K562 (cell line): ENCODE results near the gene SDK1. TPM values are rescaled to one million over a fixed set of nuclear protein-coding genes. Genes with fewer than 3 reads are reported as not detected.

Source experiments
- ATAC-seq: fragments of 200-7000 bp; cut with Tn5 transposase; 3 replicates; pipeline ENCODE4 v1.9.1; 2020; ENCODE audit warnings: moderate library complexity
- BruUV-seq: library from RNA; stranded (reverse); fragments of 400-500 nt; replicated peaks from 2 replicates; lab custom pipeline; 2021; lab: Mats Ljungman, UMichigan
- CTCF ChIA-PET: fragments of 300-600 bp; formaldehyde crosslinking; extraction: SDS; loops from one replicate; lab custom pipeline; 2021; ENCODE audit warnings: low intra/inter-chr PET ratio; lab: Yijun Ruan, JAX
- POLR2A ChIA-PET: fragments of 300-600, 350-650 bp; sonication (Branson Sonifier 250); formaldehyde crosslinking; extraction: SDS; loops from one replicate; lab custom pipeline; 2021; ENCODE audit warnings: antibody characterized with exemption, inconsistent platforms; lab: Yijun Ruan, JAX
- DNase-seq, 4 experiments: peaks; one replicate each; pipeline versions ENCODE4 v3.0.0 to v3.0.0-alpha.2; 2011 to 2018; ENCODE audit warnings: low spot score in 3 of 4, mixed read lengths in 3 of 4; ENCODE audit errors: extremely low read depth in 1 of 4
- FAIRE-seq: peaks from 2 replicates; lab custom pipeline; 2011; peaks lifted over from hg19 to GRCh38; lab: Jason Lieb, UNC
- H2AFZ ChIP-seq: 2 replicates; pipeline ENCODE4 v1.6.0; 2011; ENCODE audit warnings: low read depth, low read length, control low read depth, inconsistent platforms
- H3K27ac ChIP-seq: fragments of 200-600 bp; 3 replicates; pipeline ENCODE4 v1.8.0; 2011; ENCODE audit warnings: low read depth, mild to moderate bottlenecking, control low read depth, inconsistent platforms, low read length, moderate library complexity, mixed read lengths; ENCODE audit errors: extremely low read depth
- H3K27me3 ChIP-seq, 2 experiments: fragments of 300-600 bp in 1 of 2; 2 replicates in 1 of 2; 3 replicates in 1 of 2; pipeline versions ENCODE4 v1.6.0 to v1.8.0; 2011; ENCODE audit warnings: inconsistent platforms in 2 of 2, low read length in 2 of 2, mild to moderate bottlenecking in 1 of 2, mixed read lengths in 1 of 2, moderate library complexity in 1 of 2; ENCODE audit not compliant: control insufficient read depth in 2 of 2, insufficient read depth in 2 of 2
- H3K36me3 ChIP-seq: fragments of 300-600 bp; 3 replicates; pipeline ENCODE4 v1.8.0; 2011; ENCODE audit warnings: mild to moderate bottlenecking, low read length, inconsistent platforms; ENCODE audit not compliant: control insufficient read depth, insufficient read depth
- H3K4me1 ChIP-seq, 2 experiments: fragments of 200-600 bp in 1 of 2; replicated peaks in 1 of 2; 2 replicates in 1 of 2; 3 replicates in 1 of 2; pipeline versions ENCODE4 v1.5.1 to v1.8.0; 2011; ENCODE audit warnings: inconsistent platforms in 2 of 2, low read length in 2 of 2, mild to moderate bottlenecking in 1 of 2, mixed read lengths in 1 of 2, moderate library complexity in 1 of 2; ENCODE audit not compliant: control insufficient read depth in 2 of 2, insufficient read depth in 2 of 2
- H3K4me2 ChIP-seq: 2 replicates; pipeline ENCODE4 v1.6.1; 2011; ENCODE audit warnings: low read length, control low read depth, inconsistent platforms, mixed read lengths; ENCODE audit not compliant: insufficient read depth
- H3K4me3 ChIP-seq: fragments of 200-600 bp; sonication (generic), shearing (Covaris generic); 2 replicates; pipeline ENCODE4 v1.5.1; 2016; ENCODE audit warnings: control low read depth, inconsistent platforms
- H3K79me2 ChIP-seq: fragments of 200-600 bp; 3 replicates; pipeline ENCODE4 v1.8.0; 2011; ENCODE audit warnings: low read length, inconsistent platforms; ENCODE audit not compliant: control insufficient read depth, insufficient read depth
- H3K9ac ChIP-seq, 2 experiments: 2 replicates each; pipeline versions ENCODE4 v1.6.0 to v1.6.1; 2011; ENCODE audit warnings: low read depth in 2 of 2, low read length in 2 of 2, control low read depth in 1 of 2, inconsistent platforms in 1 of 2, mild to moderate bottlenecking in 1 of 2, mixed read lengths in 1 of 2; ENCODE audit not compliant: insufficient read depth in 1 of 2
- H3K9me1 ChIP-seq: one replicate; pipeline ENCODE4 v1.6.0; 2011; ENCODE audit warnings: inconsistent platforms, mild to moderate bottlenecking, low read length, moderate library complexity; ENCODE audit not compliant: control insufficient read depth, insufficient read depth
- H3K9me3 ChIP-seq: replicated peaks from 2 replicates; pipeline ENCODE4 v1.5.1; 2011; ENCODE audit warnings: low read depth, low read length, inconsistent platforms; ENCODE audit not compliant: control insufficient read depth, insufficient read depth
- H4K20me1 ChIP-seq: replicated peaks from 2 replicates; pipeline ENCODE4 v1.6.1; 2011; ENCODE audit warnings: low read length, inconsistent platforms, mixed read lengths; ENCODE audit not compliant: control insufficient read depth, insufficient read depth
- CHD1 ChIP-seq: fragments of 200-600 bp; sonication (generic); IDR thresholded peaks from one replicate; pipeline ENCODE4 v1.6.1; 2012; ENCODE audit warnings: mild to moderate bottlenecking, moderate library complexity, low read length, inconsistent platforms
- EP400 ChIP-seq: fragments of 450-650 bp; IDR thresholded peaks from 2 replicates; pipeline ENCODE4 v1.6.1; 2017; ENCODE audit warnings: antibody characterized with exemption, mild to moderate bottlenecking, moderate library complexity
- FOXA3 ChIP-seq, 2 experiments: fragments of 450-650 bp in 1 of 2; sonication (generic) in 1 of 2; formaldehyde crosslinking; IDR thresholded peaks in 1 of 2; conservative IDR thresholded peaks in 1 of 2; 2 replicates each; pipeline versions ENCODE4 v1.4.0 to v1.8.0; 2020 to 2022; ENCODE audit warnings: mild to moderate bottlenecking in 2 of 2, missing genetic modification reagents in 1 of 2
- GABPB1 ChIP-seq: sonication (generic); formaldehyde crosslinking; IDR thresholded peaks from 2 replicates; pipeline ENCODE4 v1.8.0; 2022; ENCODE audit warnings: mild to moderate bottlenecking, missing genetic modification reagents
- HMGXB4 ChIP-seq: sonication (generic); formaldehyde crosslinking; IDR thresholded peaks from 2 replicates; pipeline ENCODE4 v1.8.1; 2023; ENCODE audit warnings: mild to moderate bottlenecking, missing genetic modification reagents
- SRSF3 ChIP-seq: fragments of 200-400 bp; formaldehyde crosslinking; IDR thresholded peaks from 2 replicates; pipeline ENCODE4 v1.6.1; 2016; ENCODE audit warnings: mild to moderate bottlenecking, low read length, moderate library complexity; ENCODE audit not compliant: insufficient read depth
- STAT5B ChIP-seq: fragments of 250-450 bp; sonication (Bioruptor Pico); IDR thresholded peaks from 2 replicates; pipeline ENCODE4 v1.8.0; 2021; ENCODE audit warnings: mild to moderate bottlenecking, inconsistent platforms
- TEAD2 ChIP-seq: fragments of 450-650 bp; IDR thresholded peaks from 2 replicates; pipeline ENCODE4 v1.6.1; 2016; ENCODE audit warnings: missing genetic modification characterization, control low read depth, missing compliant biosample characterization
- TRIM24 ChIP-seq, 2 experiments: fragments of 450-650 bp; IDR thresholded peaks; 2 replicates each; pipeline ENCODE4 v1.6.1; 2016
- XRCC4 ChIP-seq: IDR thresholded peaks from one replicate; pipeline ENCODE4 v1.6.1; 2011; ENCODE audit not compliant: insufficient read depth, insufficient read length; ENCODE audit errors: extremely low read depth
- ZBTB12 ChIP-seq: fragments of 250-450 bp; sonication (Bioruptor Pico); IDR thresholded peaks from 2 replicates; pipeline ENCODE4 v1.4.0; 2020
- WGBS: fragments of 100-300 bp; shearing (Covaris generic); methylation state at CpG from one replicate; pipeline ENCODE4 v1.1.6; 2016; ENCODE audit warnings: low coverage, mixed read lengths; ENCODE audit not compliant: insufficient coverage; ENCODE audit errors: missing lambda C conversion rate; 5-methylcytosine and 5-hydroxymethylcytosine counted together
- in situ Hi-C: fragments of 300-500 bp; cut with MboI; formaldehyde crosslinking; loops from 4 replicates; pipeline ENCODE4 v1.15.0; 2018; ENCODE audit warnings: inconsistent platforms, mixed read lengths
- intact Hi-C: fragments of 100-400 bp; cut with micrococcal nuclease; formaldehyde crosslinking; loops from 2 replicates; pipeline ENCODE4 v1.14.2; 2022
- polyA plus RNA-seq, 8 experiments: library from polyadenylated mRNA; depleted of rRNA in 4 of 8; stranded (reverse) in 5 of 8; unstranded in 3 of 8; fragments of >200 nt; fragmentation: Nextera tagmentation in 2 of 8; fragmentation: Illumina TruSeq in 1 of 8; extraction: Ambion mirVana in 2 of 8; extraction: Trizol in 1 of 8; gene quantifications; 2 replicates each; pipeline versions ENCODE4 v1.2.1 to v1.2.3, GENCODE V29; 2011 to 2014; ENCODE audit warnings: inconsistent platforms in 1 of 8, missing spikeins in 1 of 8
- total RNA-seq, 7 experiments: library from RNA; depleted of rRNA in 6 of 7; stranded (reverse); fragments of >200 nt in 6 of 7; fragmentation: Illumina TruSeq in 2 of 7; extraction: Trizol in 2 of 7; gene quantifications; 2 replicates each; pipeline versions ENCODE4 v1.2.1 to v1.2.3, GENCODE V29; 2011 to 2021; ENCODE audit warnings: low replicate concordance in 1 of 7
- TF ChIP-seq, protein P1 (sequence below): fragments of 250-450 bp; sonication (Bioruptor Pico); IDR thresholded peaks from 2 replicates; pipeline ENCODE4 v1.9.0; 2021; ENCODE audit warnings: mild to moderate bottlenecking, inconsistent platforms
- TF ChIP-seq, protein P2 (sequence below): sonication (generic); formaldehyde crosslinking; IDR thresholded peaks from 2 replicates; pipeline ENCODE4 v1.9.0; 2022; ENCODE audit warnings: mild to moderate bottlenecking, missing genetic modification reagents
- TF ChIP-seq, protein P3 (sequence below): sonication (generic); formaldehyde crosslinking; IDR thresholded peaks from 2 replicates; pipeline ENCODE4 v1.8.0; 2022; ENCODE audit warnings: missing genetic modification reagents, mild to moderate bottlenecking, moderate library complexity, borderline replicate concordance

SDK1 gene
- total and polyA plus RNA-seq, 9 of the 15 experiments (the other 6 are each of a cell fraction or from before 2014, with no cell fraction given), result 0.16 TPM; not detected in 8

DNA sequence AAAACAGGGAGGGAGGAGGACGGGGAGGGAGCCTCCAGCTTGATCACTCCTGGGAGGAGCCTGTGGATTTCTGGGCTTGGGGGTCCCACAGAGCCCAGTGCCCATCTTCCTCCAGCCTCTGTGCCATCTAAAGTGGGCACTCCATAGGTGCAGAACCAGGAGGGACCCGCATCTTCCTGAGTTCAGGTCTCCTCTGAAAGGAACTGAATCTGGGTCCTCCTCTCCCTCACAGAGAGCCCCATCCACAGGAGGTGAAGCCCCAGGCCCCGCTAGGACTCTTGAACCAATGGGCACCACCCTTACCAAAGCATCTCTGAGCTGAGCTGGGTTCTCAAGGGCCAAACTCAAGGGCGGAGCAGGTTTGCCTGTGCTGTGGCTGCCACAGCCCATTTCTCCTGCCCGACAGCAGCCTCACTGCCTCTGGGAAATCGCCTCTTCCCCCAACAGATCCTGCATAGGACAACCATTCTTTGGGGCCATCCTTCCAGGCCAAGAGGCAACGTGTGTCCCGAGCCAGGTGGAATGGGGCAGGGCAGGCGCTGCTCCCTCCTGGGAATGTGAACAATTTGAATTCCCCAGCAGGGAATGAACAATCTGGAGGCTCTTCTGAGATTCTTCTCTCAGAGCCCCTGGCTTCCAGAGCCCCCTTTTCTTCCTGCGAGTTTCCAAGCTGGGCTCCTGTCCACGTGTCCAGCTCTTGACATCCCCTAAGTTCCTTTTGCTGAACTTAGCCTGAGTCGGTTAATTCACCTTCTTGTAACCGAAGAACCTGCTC, 970.1 kb downstream of the SDK1 start (continued):
- no peak for TF ChIP-seq HMGXB4 (CRISPR knock-in tag)

DNA sequence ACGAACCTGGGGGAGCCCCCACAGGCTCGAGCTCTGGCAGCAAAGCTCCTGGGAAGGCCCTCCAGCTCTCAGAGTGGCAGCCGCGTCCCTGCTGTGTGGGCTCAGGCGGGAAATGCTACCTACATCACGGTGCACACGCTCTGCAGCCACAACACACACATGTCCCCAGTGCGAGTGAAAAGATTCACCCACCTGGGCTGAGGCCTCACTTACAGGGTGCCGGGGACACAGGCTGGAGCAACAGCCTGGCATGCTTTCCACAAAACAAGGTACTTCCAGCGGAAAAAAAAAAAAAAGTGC, 970.6 kb downstream of the SDK1 start:
- no TSS peak for BruUV-seq
- Histone ChIP-seq H3K9ac (no peak overlapping the region), H3K4me1 (no peaks in the 10 kb centered on the region), H3K9me1 (no peaks in the 10 kb centered on the region), H3K36me3 (no peaks in the 10 kb centered on the region), H4K20me1 (no peaks in the 10 kb centered on the region), H3K9me3 (no peaks in the 10 kb centered on the region), H3K4me3 (no peak overlapping the region), H3K27me3 (peaks cover 10 to 65% of the 10 kb centered on the region in 2 experiments; a peak in 3 of 5 replicates), H3K4me2 (no peak overlapping the region), H2AFZ (no peak overlapping the region), H3K79me2 (no peaks in the 10 kb centered on the region), H3K27ac (no peak overlapping the region)
- under 1% methylated on average over 10 of the region's 10 CpGs for WGBS
- ChIA-PET CTCF (no interaction called here), POLR2A (no interaction called here)
- no peak for DNase-seq
- intact Hi-C loops (no loop called here), in situ Hi-C loops (no loop called here)
- FAIRE-seq, result no peak
- no peak for ATAC-seq
- TF ChIP-seq, protein P1, sequence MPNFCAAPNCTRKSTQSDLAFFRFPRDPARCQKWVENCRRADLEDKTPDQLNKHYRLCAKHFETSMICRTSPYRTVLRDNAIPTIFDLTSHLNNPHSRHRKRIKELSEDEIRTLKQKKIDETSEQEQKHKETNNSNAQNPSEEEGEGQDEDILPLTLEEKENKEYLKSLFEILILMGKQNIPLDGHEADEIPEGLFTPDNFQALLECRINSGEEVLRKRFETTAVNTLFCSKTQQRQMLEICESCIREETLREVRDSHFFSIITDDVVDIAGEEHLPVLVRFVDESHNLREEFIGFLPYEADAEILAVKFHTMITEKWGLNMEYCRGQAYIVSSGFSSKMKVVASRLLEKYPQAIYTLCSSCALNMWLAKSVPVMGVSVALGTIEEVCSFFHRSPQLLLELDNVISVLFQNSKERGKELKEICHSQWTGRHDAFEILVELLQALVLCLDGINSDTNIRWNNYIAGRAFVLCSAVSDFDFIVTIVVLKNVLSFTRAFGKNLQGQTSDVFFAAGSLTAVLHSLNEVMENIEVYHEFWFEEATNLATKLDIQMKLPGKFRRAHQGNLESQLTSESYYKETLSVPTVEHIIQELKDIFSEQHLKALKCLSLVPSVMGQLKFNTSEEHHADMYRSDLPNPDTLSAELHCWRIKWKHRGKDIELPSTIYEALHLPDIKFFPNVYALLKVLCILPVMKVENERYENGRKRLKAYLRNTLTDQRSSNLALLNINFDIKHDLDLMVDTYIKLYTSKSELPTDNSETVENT (CRISPR knock-in tag), result no peak
- TF ChIP-seq SRSF3 (no peak), STAT5B (no peak), XRCC4 (no peak), CHD1 (no peak), FOXA3 (CRISPR knock-in tag; conservative IDR thresholded peaks at IDR 0.05 in 1 of 2, IDR thresholded peaks at IDR 0.05 in 1 of 2) (no peak), GABPB1 (CRISPR knock-in tag) (no peak), EP400 (no peak), ZBTB12 (no peak), TRIM24 (IDR thresholded peaks at IDR 0.05) (no peak), TEAD2 (tag) (no peak)
- TF ChIP-seq, protein P2, sequence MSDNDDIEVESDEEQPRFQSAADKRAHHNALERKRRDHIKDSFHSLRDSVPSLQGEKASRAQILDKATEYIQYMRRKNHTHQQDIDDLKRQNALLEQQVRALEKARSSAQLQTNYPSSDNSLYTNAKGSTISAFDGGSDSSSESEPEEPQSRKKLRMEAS (CRISPR knock-in tag), result no peak
- TF ChIP-seq, protein P3, sequence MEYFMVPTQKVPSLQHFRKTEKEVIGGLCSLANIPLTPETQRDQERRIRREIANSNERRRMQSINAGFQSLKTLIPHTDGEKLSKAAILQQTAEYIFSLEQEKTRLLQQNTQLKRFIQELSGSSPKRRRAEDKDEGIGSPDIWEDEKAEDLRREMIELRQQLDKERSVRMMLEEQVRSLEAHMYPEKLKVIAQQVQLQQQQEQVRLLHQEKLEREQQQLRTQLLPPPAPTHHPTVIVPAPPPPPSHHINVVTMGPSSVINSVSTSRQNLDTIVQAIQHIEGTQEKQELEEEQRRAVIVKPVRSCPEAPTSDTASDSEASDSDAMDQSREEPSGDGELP, result no peak
